Upper lobe of left lung (tissue), 6 donors: ENCODE data around the gene GPR17. TPM values are rescaled to one million over a fixed set of nuclear protein-coding genes. Genes with fewer than 3 reads are reported as not detected.

Source experiments
- ATAC-seq, 2 donors: fragments of 200-7000 bp; cut with Tn5 transposase; one replicate each; pipeline ENCODE4 v1.9.1; 2022; ENCODE audit warnings: mild to moderate bottlenecking in 2 of 2, moderate library complexity in 2 of 2; ENCODE audit not compliant: low FRiP score in 2 of 2
- DNase-seq, 2 donors: peaks; one replicate each; pipeline ENCODE4 v3.0.0-alpha.2; 2019 to 2020
- H3K27ac ChIP-seq, 4 donors: fragments of 200-600 bp; sonication (generic); one replicate each; pipeline ENCODE4 v1.5.1; 2016 to 2019
- H3K27me3 ChIP-seq, 4 donors: fragments of 200-600 bp; sonication (generic); one replicate each; pipeline ENCODE4 v1.5.1; 2017 to 2019
- H3K36me3 ChIP-seq, 4 donors: fragments of 200-600 bp; sonication (generic); one replicate each; pipeline ENCODE4 v1.5.1; 2016 to 2019
- H3K4me1 ChIP-seq, 4 donors: fragments of 200-600 bp; sonication (generic); one replicate each; pipeline ENCODE4 v1.5.1; 2018 to 2019
- H3K4me3 ChIP-seq, 4 donors: fragments of 200-600 bp; sonication (generic); one replicate each; pipeline ENCODE4 v1.5.1; 2017 to 2019; ENCODE audit warnings: mild to moderate bottlenecking in 2 of 4, moderate library complexity in 1 of 4
- H3K9me3 ChIP-seq, 4 donors: fragments of 200-600 bp; sonication (generic); one replicate each; pipeline ENCODE4 v1.5.1; 2018 to 2019
- EP300 ChIP-seq, 4 donors: sonication (generic); formaldehyde crosslinking; IDR thresholded peaks; one replicate each; pipeline ENCODE4 v1.5.1; 2017; ENCODE audit warnings: antibody characterized with exemption in 4 of 4, control low read depth in 2 of 4
- POLR2A ChIP-seq, 4 donors: fragments of 450-650 bp; IDR thresholded peaks; one replicate each; pipeline ENCODE4 v1.5.1; 2016 to 2017; ENCODE audit warnings: antibody characterized with exemption in 4 of 4, mild to moderate bottlenecking in 2 of 4
- POLR2AphosphoS5 ChIP-seq, 2 donors: sonication (generic); formaldehyde crosslinking; IDR thresholded peaks; one replicate each; pipeline ENCODE4 v1.5.1; 2017; ENCODE audit warnings: antibody characterized with exemption in 2 of 2
- WGBS, 2 donors: methylation state at CpG; one replicate each; pipeline ENCODE4 v1.1.5; 2017 to 2018; 5-methylcytosine and 5-hydroxymethylcytosine counted together
- total RNA-seq, 6 donors: library from RNA; depleted of rRNA in 4 of 6; stranded (reverse); fragments of >200 nt in 4 of 6; gene quantifications; one replicate each; pipeline versions ENCODE4 v1.1.0 to v1.2.1, GENCODE V29; 2016 to 2021
- TF ChIP-seq, protein P1 (sequence below), 6 experiments: fragments of 450-650 bp in 4 of 6; fragments of 200-600 bp in 2 of 6; sonication (generic) in 2 of 6; IDR thresholded peaks; one replicate each; pipeline ENCODE4 v1.5.1; 2016 to 2019; ENCODE audit warnings: antibody characterized with exemption in 6 of 6
- donor health status: DM: no; HTN: no; CAD: no; lungs with moderate emphysema.
- donor health status: DM: no; HTN: yes; CAD: no; lungs with severe emphysema.

The GPR17 gene
- total RNA-seq, 6 donors from 2014 or later = 0.17 to 0.46 (median 0.24) TPM; not detected in 3

DNA sequence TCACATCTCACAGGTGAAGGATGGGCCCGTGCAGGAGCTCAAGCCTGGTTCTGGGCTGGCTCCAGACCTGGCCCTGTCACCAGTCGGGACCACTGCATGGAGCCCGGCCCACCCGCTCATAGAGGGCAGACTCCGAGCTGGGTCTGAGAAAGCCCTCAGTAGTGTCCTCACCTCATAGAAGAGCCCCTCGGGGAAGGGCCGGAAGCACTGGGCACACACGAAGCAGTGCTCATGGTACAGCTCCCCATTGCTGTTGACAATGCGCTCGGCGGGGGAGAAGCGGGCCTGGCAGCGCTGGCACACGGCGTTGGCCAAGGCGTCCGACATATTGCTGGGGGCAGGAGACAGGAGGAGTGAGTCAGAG, 11.3 kb downstream of the GPR17 start:
- Histone ChIP-seq H3K27ac (peak overlapping the region; percentile 84 to 96 (median 85)), H3K4me3 (no peak overlapping the region), H3K9me3 (no peaks in the 10 kb centered on the region), H3K4me1 (peaks cover 52 to 65% (median 62%) of the 10 kb centered on the region in 4 donors), H3K36me3 (peaks cover 0 to 64% (median 14%) of the 10 kb centered on the region in 4 donors), H3K27me3 (no peaks in the 10 kb centered on the region)
- peak in 1 of 2 donors; percentile 77 for DNase-seq
- 87 to 89% methylated on average over 10 to 15 of the region's 17 CpGs for WGBS, 2 donors
- TF ChIP-seq POLR2AphosphoS5 (IDR thresholded peaks at IDR 0.05) = no peak
- TF ChIP-seq, protein P1, sequence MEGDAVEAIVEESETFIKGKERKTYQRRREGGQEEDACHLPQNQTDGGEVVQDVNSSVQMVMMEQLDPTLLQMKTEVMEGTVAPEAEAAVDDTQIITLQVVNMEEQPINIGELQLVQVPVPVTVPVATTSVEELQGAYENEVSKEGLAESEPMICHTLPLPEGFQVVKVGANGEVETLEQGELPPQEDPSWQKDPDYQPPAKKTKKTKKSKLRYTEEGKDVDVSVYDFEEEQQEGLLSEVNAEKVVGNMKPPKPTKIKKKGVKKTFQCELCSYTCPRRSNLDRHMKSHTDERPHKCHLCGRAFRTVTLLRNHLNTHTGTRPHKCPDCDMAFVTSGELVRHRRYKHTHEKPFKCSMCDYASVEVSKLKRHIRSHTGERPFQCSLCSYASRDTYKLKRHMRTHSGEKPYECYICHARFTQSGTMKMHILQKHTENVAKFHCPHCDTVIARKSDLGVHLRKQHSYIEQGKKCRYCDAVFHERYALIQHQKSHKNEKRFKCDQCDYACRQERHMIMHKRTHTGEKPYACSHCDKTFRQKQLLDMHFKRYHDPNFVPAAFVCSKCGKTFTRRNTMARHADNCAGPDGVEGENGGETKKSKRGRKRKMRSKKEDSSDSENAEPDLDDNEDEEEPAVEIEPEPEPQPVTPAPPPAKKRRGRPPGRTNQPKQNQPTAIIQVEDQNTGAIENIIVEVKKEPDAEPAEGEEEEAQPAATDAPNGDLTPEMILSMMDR (IDR thresholded peaks at IDR 0.05) = no peak
- no peak for TF ChIP-seq EP300 (IDR thresholded peaks at IDR 0.05)
- TF ChIP-seq POLR2A (IDR thresholded peaks at IDR 0.05) = no peak
- ATAC-seq = no peak

- no peaks in the 10 kb centered on the region for H3K27me3 ChIP-seq
- H3K9me3 ChIP-seq = no peaks in the 10 kb centered on the region
- no peak overlapping the region for H3K4me3 ChIP-seq
- ATAC-seq (no peak), DNase-seq (no peak)
- H3K36me3 ChIP-seq = peaks cover 0 to 55% (median 13%) of the 10 kb centered on the region in 4 donors
- 85 to 89% methylated on average over 6 of the region's 6 CpGs for WGBS, 2 donors
- H3K27ac ChIP-seq = peak overlapping the region; percentile 84 to 96 (median 85)
- H3K4me1 ChIP-seq = peaks cover 58 to 67% (median 63%) of the 10 kb centered on the region in 4 donors
- TF ChIP-seq POLR2A (IDR thresholded peaks at IDR 0.05) (no peak), EP300 (IDR thresholded peaks at IDR 0.05) (no peak), POLR2AphosphoS5 (IDR thresholded peaks at IDR 0.05) (no peak)
- TF ChIP-seq, protein P1 (IDR thresholded peaks at IDR 0.05) = no peak
Observed at GRCh38 chr2:127658146-127658545, 12.2 kb downstream of the GPR17 start.

DNA sequence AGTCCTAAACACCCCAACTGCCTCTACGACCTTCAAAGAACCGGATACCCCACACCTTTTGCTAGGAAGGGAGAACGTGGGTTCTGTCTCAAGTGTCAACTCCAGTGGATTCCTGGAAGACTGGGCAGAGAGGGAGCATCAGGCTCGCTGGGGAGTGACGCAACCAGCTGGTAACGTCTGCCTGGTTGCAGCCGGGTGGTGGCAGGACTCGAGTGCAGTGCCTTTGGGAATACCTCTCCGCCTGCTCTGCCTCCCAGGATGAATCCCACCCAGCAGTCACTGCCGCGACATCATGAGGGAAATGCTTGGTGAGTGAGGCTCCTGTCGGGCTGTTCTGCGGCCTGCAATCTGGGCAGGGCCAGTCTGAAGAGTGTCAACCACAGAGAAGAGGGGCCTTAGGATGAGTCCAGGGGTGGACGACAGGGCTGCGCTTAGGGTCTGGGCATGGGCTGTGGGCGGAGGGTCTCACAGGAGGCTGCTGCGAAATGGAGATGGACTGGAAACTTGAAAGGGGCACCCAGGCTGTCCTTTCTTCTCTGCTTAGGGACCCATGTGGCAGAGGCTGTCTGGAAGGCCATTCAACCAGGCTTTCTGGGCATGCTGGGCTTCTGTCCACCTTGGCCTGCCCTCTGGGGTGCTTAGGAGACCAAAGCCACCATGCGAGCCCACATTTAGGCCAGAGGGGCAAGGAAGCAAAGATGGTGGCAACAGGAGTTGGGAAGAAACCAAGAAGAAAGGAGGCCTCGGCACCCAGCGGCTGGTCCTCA, 12.9 kb downstream of the GPR17 start:
- 76 to 79% methylated on average over 18 to 20 of the region's 20 CpGs for WGBS, 2 donors
- H3K4me3 ChIP-seq = no peak overlapping the region
- H3K4me1 ChIP-seq = peaks cover 64 to 73% (median 69%) of the 10 kb centered on the region in 4 donors
- DNase-seq (peak in 1 of 2 donors; percentile 40), ATAC-seq (no peak)
- H3K9me3 ChIP-seq = no peaks in the 10 kb centered on the region
- no peak for TF ChIP-seq POLR2AphosphoS5 (IDR thresholded peaks at IDR 0.05)
- TF ChIP-seq, protein P1 (IDR thresholded peaks at IDR 0.05) = peak in 1 of 6 experiments; percentile 23
- TF ChIP-seq POLR2A (IDR thresholded peaks at IDR 0.05) = no peak
- TF ChIP-seq EP300 (IDR thresholded peaks at IDR 0.05) = no peak
- H3K27ac ChIP-seq = peak overlapping the region; percentile 84 to 96 (median 85)
- H3K27me3 ChIP-seq = peaks cover 0 to under 1% (median under 1%) of the 10 kb centered on the region in 4 donors
- H3K36me3 ChIP-seq = peaks cover 0 to 49% (median 10%) of the 10 kb centered on the region in 4 donors

DNA sequence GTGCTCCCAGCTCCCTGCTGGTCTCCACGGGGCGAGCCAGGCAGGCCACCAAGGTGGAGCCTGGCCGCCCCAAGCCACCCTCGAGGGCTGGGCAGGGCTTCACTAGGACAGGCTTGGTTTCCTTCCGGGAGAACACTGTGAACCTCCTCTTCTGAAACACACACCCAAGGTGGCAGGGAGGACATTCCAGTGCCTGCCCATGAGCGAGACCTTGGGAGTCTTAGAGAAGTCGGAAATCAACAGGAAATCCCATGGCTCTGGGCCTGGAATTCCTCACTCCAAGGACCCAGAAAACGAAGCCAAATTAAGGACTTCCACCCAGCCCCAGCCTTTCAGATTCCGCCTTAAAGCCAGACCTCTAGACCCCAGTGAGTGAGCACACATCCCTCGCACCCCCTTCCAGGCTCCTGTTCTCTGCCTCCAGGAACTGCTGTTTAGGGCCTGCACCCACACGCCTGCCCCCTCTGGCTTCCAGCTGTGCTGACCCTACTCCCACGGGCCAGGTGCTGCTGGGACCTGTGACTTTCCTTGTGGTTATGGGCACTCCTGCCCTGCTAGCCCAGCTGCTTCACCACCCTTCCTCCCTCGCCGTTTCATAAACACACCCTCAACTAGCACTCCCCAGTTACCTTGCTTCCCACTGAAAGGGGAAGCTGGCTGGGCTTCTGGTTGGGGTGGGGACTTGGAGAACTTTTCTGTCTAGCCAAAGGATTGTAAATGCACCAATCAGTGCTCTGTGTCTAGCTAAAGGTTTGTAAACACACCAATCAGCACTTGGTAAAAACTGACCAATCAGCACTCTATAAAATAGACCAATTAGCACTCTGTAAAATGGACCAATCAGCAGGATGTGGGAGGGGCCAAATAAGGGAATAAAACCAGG, 13.7 kb downstream of the GPR17 start:
- Histone ChIP-seq H3K27me3 (peaks cover 0 to 6% (median under 1%) of the 10 kb centered on the region in 4 donors), H3K36me3 (peaks cover 0 to 41% (median 4%) of the 10 kb centered on the region in 4 donors), H3K4me3 (no peak overlapping the region), H3K27ac (peak overlapping the region; percentile 84 to 96 (median 86)), H3K9me3 (no peaks in the 10 kb centered on the region), H3K4me1 (peaks cover 67 to 82% (median 72%) of the 10 kb centered on the region in 4 donors)
- DNase-seq (peak; percentile 59 to 69), ATAC-seq (peak in 1 of 2 donors; percentile 64)
- peak in 3 of 4 donors; percentile 59 to 98 (median 97) for TF ChIP-seq EP300 (IDR thresholded peaks at IDR 0.05)
- peak; percentile 90 to 91 for TF ChIP-seq POLR2AphosphoS5 (IDR thresholded peaks at IDR 0.05)
- peak in 1 of 4 donors; percentile 21 for TF ChIP-seq POLR2A (IDR thresholded peaks at IDR 0.05)
- TF ChIP-seq, protein P1 (IDR thresholded peaks at IDR 0.05) = peak in 1 of 6 experiments; percentile 22
- WGBS, 2 donors = 46 to 60% methylated on average over 9 to 14 of the region's 14 CpGs
